T-helper 2 cell treated with Interferon-gamma antibody and Interleukin-4, amounts not matched to agents 5 μg/mL and 100 μg/mL, for 36 hours (primary cell): Measurements from ENCODE around the gene TBRG4.
"Not testable (repeated sequence)": the region's sequence is repeated elsewhere in the genome, so short reads cannot be mapped to it uniquely, and the experiment has no call there.

Source experiments
- DNase-seq: peaks from one replicate; pipeline ENCODE4 v3.0.0; 2021; ENCODE audit warnings: low spot score
- H3K27ac Mint-ChIP-seq: one replicate; pipeline ENCODE4 v1.8.0; 2021; ENCODE audit warnings: mild to moderate bottlenecking, mixed read lengths
- H3K27me3 Mint-ChIP-seq: one replicate; pipeline ENCODE4 v1.8.0; 2021; ENCODE audit warnings: low read depth, mixed read lengths
- H3K36me3 Mint-ChIP-seq: one replicate; pipeline ENCODE4 v1.8.0; 2021; ENCODE audit warnings: low read depth, mixed read lengths
- H3K4me1 Mint-ChIP-seq: one replicate; pipeline ENCODE4 v1.8.0; 2021; ENCODE audit warnings: low read depth, mixed read lengths
- H3K4me3 Mint-ChIP-seq: one replicate; pipeline ENCODE4 v1.8.0; 2022; ENCODE audit warnings: mild to moderate bottlenecking, moderate library complexity, mixed read lengths
- H3K9me3 Mint-ChIP-seq: one replicate; pipeline ENCODE4 v1.8.0; 2021; ENCODE audit warnings: mixed read lengths

TBRG4 gene

GRCh38 chr7:45117582-45117981 lies 6.1 kb upstream of the TBRG4 start:
- Mint-ChIP-seq H3K4me3 (no peak overlapping the region), H3K9me3 (no peaks in the 10 kb centered on the region), H3K36me3 (no peaks in the 10 kb centered on the region), H3K27me3 (peaks cover 19% of the 10 kb centered on the region), H3K27ac (no peak overlapping the region), H3K4me1 (peaks cover 10% of the 10 kb centered on the region)
- no peak for DNase-seq

DNA sequence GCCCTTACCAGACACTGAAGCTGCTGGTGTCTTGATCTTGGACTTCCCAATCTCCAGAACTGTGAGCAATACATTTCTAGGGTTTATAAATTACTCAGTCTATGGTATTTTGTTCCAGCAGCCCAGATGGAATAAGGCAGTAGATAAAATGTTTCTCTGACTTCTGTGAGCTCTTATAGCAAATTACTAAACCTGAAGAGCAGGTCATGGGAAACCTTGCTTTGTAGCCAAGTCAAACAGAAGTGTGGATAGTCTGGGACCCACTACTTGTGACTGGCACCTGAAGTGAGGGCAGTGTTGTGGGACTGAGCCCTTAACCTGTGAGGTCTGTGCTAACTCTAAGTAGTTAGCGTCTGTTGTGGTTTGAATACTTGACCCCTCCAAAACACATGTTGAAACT lies 4.6 kb upstream of the TBRG4 start:
- Mint-ChIP-seq H3K27ac (no peak overlapping the region), H3K4me3 (no peak overlapping the region), H3K4me1 (peaks cover 14% of the 10 kb centered on the region), H3K9me3 (no peaks in the 10 kb centered on the region), H3K27me3 (peaks cover 22% of the 10 kb centered on the region), H3K36me3 (peaks cover 2% of the 10 kb centered on the region)
- no peak for DNase-seq

DNA sequence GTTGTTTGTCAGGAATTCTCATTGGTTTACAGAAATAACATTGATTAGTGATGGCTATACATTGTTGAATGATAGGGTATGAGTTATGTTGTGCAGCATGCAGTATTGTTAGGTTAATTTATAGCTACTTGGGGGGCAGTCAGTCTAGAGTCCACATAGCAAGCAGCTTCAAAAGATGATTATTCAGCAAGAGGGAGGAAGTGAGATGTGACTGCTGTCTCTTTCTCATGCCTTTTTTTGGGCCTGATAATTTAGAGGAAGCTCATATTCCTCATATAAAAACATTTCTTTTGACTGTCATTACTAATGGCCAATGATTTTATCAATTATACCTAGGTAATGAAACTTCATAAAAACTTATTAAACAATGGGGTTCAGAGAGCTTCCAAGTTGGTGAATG lies 3.4 kb upstream of the TBRG4 start:
- no peak for DNase-seq
- Mint-ChIP-seq H3K27ac (no peak overlapping the region), H3K4me1 (peaks cover 20% of the 10 kb centered on the region), H3K36me3 (peaks cover 7% of the 10 kb centered on the region), H3K27me3 (peaks cover 22% of the 10 kb centered on the region), H3K4me3 (no peak overlapping the region), H3K9me3 (no peaks in the 10 kb centered on the region)

DNA sequence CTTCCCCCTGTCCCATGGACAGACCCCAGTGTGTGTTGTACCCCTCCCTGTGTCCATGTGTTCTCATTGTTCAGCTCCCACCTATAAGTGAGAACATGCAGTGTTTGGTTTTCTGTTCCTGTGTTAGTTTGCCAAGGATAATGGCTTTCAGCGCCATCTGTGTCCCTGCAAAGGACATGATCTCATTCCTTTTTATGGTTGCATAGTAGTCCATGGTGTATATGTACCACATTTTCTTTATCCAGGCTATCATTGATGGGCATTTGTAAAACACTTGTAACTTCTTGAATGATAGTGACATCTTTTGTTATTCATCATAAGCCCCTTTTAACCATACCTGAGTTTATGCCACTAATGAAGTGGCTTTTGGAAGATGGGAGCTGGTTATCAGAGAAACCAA lies 2.8 kb upstream of the TBRG4 start:
- H3K36me3 Mint-ChIP-seq, H3K4me3 Mint-ChIP-seq, DNase-seq, H3K9me3 Mint-ChIP-seq, H3K27ac Mint-ChIP-seq: not testable (repeated sequence)
- H3K4me1 Mint-ChIP-seq = peaks cover 23% of the 10 kb centered on the region
- H3K27me3 Mint-ChIP-seq = peaks cover 22% of the 10 kb centered on the region

GRCh38 chr7:45112648-45113047 lies 1.2 kb upstream of the TBRG4 start:
- Mint-ChIP-seq H3K36me3 (peaks cover 21% of the 10 kb centered on the region), H3K9me3 (no peaks in the 10 kb centered on the region), H3K4me1 (peaks cover 32% of the 10 kb centered on the region), H3K27me3 (peaks cover 22% of the 10 kb centered on the region), H3K4me3 (peak overlapping the region; percentile 95), H3K27ac (peak overlapping the region; percentile 77)
- DNase-seq = no peak

DNA sequence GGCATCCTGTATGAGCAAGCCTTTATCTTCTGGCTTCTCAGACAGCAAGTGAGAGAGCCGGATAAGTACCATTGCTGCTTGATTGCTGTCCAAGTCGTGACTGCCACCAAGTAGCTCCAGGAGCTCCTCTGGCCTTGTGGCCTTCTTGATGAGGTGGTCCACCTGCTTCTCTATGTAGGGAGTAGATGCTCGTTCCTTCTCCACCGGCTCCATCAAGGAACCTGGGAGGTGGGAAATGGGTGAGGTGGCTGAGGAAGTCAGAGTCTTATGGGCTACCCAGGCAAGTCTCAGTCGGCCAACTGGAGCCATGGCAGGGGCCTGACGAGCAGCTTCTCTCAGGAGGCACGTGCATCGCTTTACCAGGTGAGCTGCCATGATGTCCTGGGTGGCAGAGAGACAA lies 2.6 kb downstream of the TBRG4 start:
- Mint-ChIP-seq H3K36me3 (peaks cover 36% of the 10 kb centered on the region), H3K27ac (peak overlapping the region; percentile 62), H3K9me3 (no peaks in the 10 kb centered on the region), H3K4me1 (peaks cover 33% of the 10 kb centered on the region), H3K27me3 (peaks cover 4% of the 10 kb centered on the region), H3K4me3 (peak overlapping the region; percentile 29)
- DNase-seq = no peak

DNA sequence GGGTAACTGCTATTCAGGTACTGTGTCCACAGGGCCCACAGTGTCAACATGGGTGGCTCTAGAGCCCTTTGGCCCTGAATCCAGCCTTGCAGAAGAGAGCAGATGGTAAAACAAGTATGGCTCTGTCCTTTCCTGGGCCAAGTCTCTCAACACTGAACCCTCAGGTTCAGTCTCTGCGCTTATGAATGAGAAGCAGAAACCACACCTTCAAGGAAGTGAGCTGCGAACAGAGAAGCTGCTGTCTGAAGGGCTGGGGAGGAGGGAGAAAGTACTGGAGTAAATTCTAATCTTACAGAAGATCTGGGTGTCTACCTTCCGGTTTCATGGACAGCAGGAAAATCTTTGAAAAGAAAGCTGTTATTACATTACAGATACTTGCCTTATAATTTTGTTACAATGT lies 4.1 kb downstream of the TBRG4 start:
- Mint-ChIP-seq H3K4me1 (peaks cover 29% of the 10 kb centered on the region), H3K27me3 (peaks cover 4% of the 10 kb centered on the region), H3K9me3 (no peaks in the 10 kb centered on the region), H3K36me3 (peaks cover 42% of the 10 kb centered on the region), H3K27ac (no peak overlapping the region), H3K4me3 (peak overlapping the region; percentile 32)
- DNase-seq = no peak

DNA sequence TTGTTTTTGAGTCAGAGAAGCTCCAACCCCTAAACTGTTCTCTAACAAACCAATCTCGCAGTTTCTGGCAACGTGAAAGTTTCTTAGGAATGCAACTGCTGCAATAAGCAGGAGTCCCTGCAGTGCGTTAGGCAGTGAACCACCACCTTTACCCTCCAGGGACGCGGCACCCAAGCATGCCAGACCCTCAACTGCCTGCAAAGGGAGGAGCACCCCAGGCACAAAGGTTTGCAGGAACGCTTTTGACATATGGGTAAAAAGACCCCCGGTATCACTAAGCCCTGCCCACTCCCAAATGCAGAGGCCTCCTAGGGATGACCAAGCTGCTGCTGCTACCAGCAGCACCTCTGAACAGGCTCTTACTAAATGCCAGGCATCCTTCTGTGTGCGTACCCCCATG lies 4.7 kb downstream of the TBRG4 start:
- no peak overlapping the region for H3K27ac Mint-ChIP-seq
- H3K9me3 Mint-ChIP-seq = no peaks in the 10 kb centered on the region
- no peak for DNase-seq
- peak overlapping the region; percentile 32 for H3K4me3 Mint-ChIP-seq
- peaks cover 29% of the 10 kb centered on the region for H3K4me1 Mint-ChIP-seq
- peaks cover 47% of the 10 kb centered on the region for H3K36me3 Mint-ChIP-seq
- peaks cover 3% of the 10 kb centered on the region for H3K27me3 Mint-ChIP-seq

GRCh38 chr7:45105588-45106188 lies 5.8 kb downstream of the TBRG4 start:
- Mint-ChIP-seq H3K27me3 (no peaks in the 10 kb centered on the region), H3K9me3 (no peaks in the 10 kb centered on the region), H3K4me3 (no peak overlapping the region), H3K36me3 (peaks cover 48% of the 10 kb centered on the region), H3K4me1 (peaks cover 25% of the 10 kb centered on the region), H3K27ac (no peak overlapping the region)
- no peak for DNase-seq

DNA sequence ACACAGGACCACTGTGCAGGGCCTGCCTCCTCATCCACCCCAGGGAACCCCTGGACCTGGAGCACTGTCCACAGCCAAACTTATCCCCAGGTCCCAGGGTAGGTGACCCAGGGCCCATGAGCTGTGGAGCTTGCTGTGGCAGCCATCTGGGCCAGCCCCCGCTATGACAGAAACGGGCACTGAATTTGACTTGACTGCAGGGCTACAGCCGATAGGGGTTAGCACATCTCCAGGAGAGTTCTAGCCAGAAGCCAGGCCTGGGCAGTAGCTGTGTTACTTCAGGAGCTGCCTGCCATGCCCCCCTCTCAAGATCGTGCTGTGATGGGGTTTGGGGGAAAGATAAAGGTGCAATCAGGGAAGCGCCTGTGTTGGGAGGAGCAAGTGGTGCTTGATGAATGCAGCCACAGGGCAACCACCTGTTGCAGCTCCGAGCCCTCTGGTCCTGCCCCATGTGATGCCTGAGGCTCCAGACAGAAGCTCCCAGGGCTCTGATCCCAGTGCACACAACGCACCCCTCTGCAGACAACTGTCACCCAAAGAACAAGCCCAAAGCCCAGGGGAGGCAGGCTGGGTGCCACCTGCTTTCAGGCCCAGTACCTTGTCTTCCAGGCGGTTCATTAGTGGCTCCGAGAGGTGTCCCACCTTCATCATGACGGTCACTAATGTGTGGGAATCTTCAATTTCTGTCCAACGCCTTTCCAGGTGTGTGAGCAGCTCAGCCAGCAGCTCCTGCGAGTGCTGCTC lies 6.5 kb downstream of the TBRG4 start:
- H3K36me3 Mint-ChIP-seq = peaks cover 45% of the 10 kb centered on the region
- no peak overlapping the region for H3K4me3 Mint-ChIP-seq
- H3K27me3 Mint-ChIP-seq = no peaks in the 10 kb centered on the region
- no peak for DNase-seq
- peaks cover 20% of the 10 kb centered on the region for H3K4me1 Mint-ChIP-seq
- H3K9me3 Mint-ChIP-seq = no peaks in the 10 kb centered on the region
- no peak overlapping the region for H3K27ac Mint-ChIP-seq

- Mint-ChIP-seq H3K36me3 (peaks cover 45% of the 10 kb centered on the region), H3K27me3 (no peaks in the 10 kb centered on the region), H3K4me3 (no peak overlapping the region), H3K9me3 (no peaks in the 10 kb centered on the region), H3K4me1 (peaks cover 17% of the 10 kb centered on the region), H3K27ac (no peak overlapping the region)
- no peak for DNase-seq
Observed at GRCh38 chr7:45103958-45104843, 7.3 kb downstream of the TBRG4 start.

DNA sequence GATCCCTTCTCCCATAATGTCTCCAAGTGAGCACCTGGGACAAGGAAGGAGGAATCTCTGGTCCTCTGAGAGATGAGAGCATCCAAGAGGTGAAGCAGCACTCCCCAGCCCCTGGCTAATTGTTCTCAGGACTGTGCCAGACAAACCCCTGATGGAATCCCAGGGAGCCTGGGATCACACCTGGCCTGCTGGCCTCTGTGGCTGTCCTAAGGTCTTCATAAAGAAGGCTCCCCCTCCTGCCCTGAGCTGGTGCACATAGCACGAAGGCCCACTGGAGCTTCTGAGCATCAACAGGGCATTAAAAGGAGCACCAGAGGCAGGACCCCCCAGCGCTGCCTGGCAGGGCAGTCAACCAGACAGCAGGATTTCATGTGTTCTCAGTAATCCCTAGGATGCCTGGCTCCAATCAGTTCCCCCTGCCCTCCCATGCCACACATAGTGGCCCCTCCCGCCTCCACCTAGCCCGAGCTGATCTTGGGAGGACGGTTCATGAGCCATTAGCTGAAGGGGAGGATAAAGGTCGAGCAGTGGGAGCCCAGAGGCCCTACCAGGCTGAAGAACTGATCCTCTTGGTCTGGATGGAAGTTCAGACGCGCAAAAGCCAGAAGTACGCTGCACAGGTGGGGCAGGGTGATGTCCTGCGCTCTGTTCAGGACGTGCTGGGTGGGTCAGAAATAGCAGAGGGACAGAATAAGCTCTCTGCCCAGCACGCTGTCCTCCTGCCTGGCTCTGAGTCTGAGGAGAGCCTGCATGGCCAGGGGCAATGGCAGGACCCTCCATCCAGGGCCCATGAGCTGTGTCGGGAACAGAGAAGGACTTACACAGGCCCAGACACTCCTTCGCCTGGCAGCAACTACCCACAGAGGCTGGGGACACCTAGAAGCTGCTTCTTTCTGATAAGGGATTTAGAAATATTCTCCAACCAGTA lies 8.4 kb downstream of the TBRG4 start:
- Mint-ChIP-seq H3K36me3 (peaks cover 36% of the 10 kb centered on the region), H3K27me3 (no peaks in the 10 kb centered on the region), H3K4me1 (peaks cover 8% of the 10 kb centered on the region), H3K27ac (no peak overlapping the region), H3K4me3 (no peak overlapping the region), H3K9me3 (no peaks in the 10 kb centered on the region)
- DNase-seq = no peak

DNA sequence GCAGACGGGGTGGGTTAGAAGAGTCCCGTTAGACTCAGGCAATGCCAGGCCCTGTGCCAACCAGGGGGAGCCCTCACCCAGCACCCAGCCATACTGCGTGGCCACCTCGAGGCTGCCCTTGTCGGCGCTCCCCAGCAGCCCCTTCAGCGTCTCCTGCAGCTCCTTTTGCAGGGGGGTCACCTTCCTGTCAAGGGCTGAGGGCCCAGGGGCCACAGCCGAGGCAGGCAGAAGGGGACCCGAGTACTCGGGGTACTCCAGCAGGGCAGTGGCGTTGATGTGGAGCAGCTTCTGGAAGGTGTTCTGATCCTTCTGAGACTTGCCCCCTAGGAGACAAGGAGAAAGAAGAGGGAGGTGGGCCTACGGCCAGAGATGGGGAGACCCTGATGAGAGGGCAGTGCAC lies 9.7 kb downstream of the TBRG4 start:
- Mint-ChIP-seq H3K27ac (no peak overlapping the region), H3K27me3 (no peaks in the 10 kb centered on the region), H3K36me3 (peaks cover 28% of the 10 kb centered on the region), H3K4me1 (no peaks in the 10 kb centered on the region), H3K4me3 (no peak overlapping the region), H3K9me3 (no peaks in the 10 kb centered on the region)
- no peak for DNase-seq
